PFSK-1 (cell line): ENCODE data around the gene C22orf31.

Experiments
- FOXP2 ChIP-seq: optimal IDR thresholded peaks from 2 replicates; pipeline ENCODE3; 2011; ENCODE audit warnings: borderline replicate concordance, control low read depth, inconsistent platforms; ENCODE audit not compliant: insufficient read depth; ENCODE audit errors: extremely low read length, extremely low read depth
- POLR2AphosphoS5 ChIP-seq: IDR thresholded peaks from 2 replicates; pipeline ENCODE4 v1.6.1; 2012; ENCODE audit warnings: low read depth, mild to moderate bottlenecking, control low read depth, low read length, moderate library complexity
- REST ChIP-seq, 2 experiments: IDR thresholded peaks; 2 replicates each; pipeline versions ENCODE4 v1.6.1 to v1.8.0; 2011 to 2012; ENCODE audit warnings: low read depth in 2 of 2, low read length in 2 of 2, control low read depth in 1 of 2, inconsistent platforms in 1 of 2, mild to moderate bottlenecking in 1 of 2, moderate library complexity in 1 of 2; ENCODE audit not compliant: insufficient read depth in 1 of 2
- SIN3A ChIP-seq: IDR thresholded peaks from 2 replicates; pipeline ENCODE4 v1.6.1; 2012; ENCODE audit warnings: mild to moderate bottlenecking, low read length, moderate library complexity, borderline replicate concordance; ENCODE audit not compliant: insufficient read depth
- TAF1 ChIP-seq: IDR thresholded peaks from 2 replicates; pipeline ENCODE4 v1.6.1; 2012; ENCODE audit warnings: low read length, control low read depth, borderline replicate concordance; ENCODE audit not compliant: insufficient read depth

C22orf31 gene

GRCh38 chr22:29039148-29039547 lies 22.5 kb downstream of the C22orf31 start:
- no peak for TF ChIP-seq POLR2AphosphoS5
- no peak for TF ChIP-seq FOXP2
- TF ChIP-seq TAF1: no peak
- no peak for TF ChIP-seq REST (IDR thresholded peaks at IDR 0.05; ENCODE audit: insufficient read depth in 1 of 2, low read depth in 2 of 2, low read length in 2 of 2)
- TF ChIP-seq SIN3A: no peak

- TF ChIP-seq FOXP2: no peak
- TF ChIP-seq REST (IDR thresholded peaks at IDR 0.05; ENCODE audit: insufficient read depth in 1 of 2, low read depth in 2 of 2, low read length in 2 of 2): no peak
- TF ChIP-seq TAF1: no peak
- TF ChIP-seq POLR2AphosphoS5: no peak
- no peak for TF ChIP-seq SIN3A
These were observed 24.2 kb downstream of the C22orf31 start for GRCh38 chr22:29037340-29037932.

GRCh38 chr22:29032584-29032983 lies 29.0 kb downstream of the C22orf31 start:
- TF ChIP-seq TAF1 (no peak), POLR2AphosphoS5 (no peak), REST (IDR thresholded peaks at IDR 0.05; ENCODE audit: insufficient read depth in 1 of 2, low read depth in 2 of 2, low read length in 2 of 2) (no peak), SIN3A (no peak), FOXP2 (no peak)

- TF ChIP-seq POLR2AphosphoS5 (no peak), TAF1 (no peak), REST (IDR thresholded peaks at IDR 0.05; ENCODE audit: insufficient read depth in 1 of 2, low read depth in 2 of 2, low read length in 2 of 2) (no peak), FOXP2 (no peak), SIN3A (no peak)
These were observed 29.6 kb downstream of the C22orf31 start for GRCh38 chr22:29032014-29032475.
